Neural progenitor cell (in vitro differentiated cells): Measurements from ENCODE around the gene HIBADH. TPM values are rescaled to one million over a fixed set of nuclear protein-coding genes. Genes with fewer than 3 reads are reported as not detected.

Experiments used
- DNase-seq: peaks from one replicate; pipeline ENCODE4 v3.0.0-alpha.2; 2016; ENCODE audit warnings: low spot score
- H2AFZ ChIP-seq: fragments of 200-600 bp; sonication (generic); replicated peaks from 2 replicates; pipeline ENCODE4 v1.6.1; 2016; ENCODE audit warnings: antibody characterized with exemption
- H3F3A ChIP-seq: fragments of 200-600 bp; sonication (generic); 2 replicates; pipeline ENCODE4 v1.6.1; 2016; ENCODE audit warnings: antibody characterized with exemption, low read depth
- H3K27ac ChIP-seq: fragments of 200-600 bp; sonication (generic); 2 replicates; pipeline ENCODE4 v1.5.1; 2016; ENCODE audit warnings: mild to moderate bottlenecking
- H3K27me3 ChIP-seq: fragments of 200-600 bp; sonication (generic); 2 replicates; pipeline ENCODE4 v1.6.1; 2016; ENCODE audit warnings: mild to moderate bottlenecking, moderate library complexity
- H3K36me3 ChIP-seq: fragments of 200-600 bp; sonication (generic); 2 replicates; pipeline ENCODE4 v1.5.1; 2016
- H3K4me1 ChIP-seq: fragments of 200-600 bp; sonication (generic); 2 replicates; pipeline ENCODE4 v1.6.1; 2016; ENCODE audit warnings: mixed run types
- H3K4me2 ChIP-seq: fragments of 200-600 bp; sonication (generic); 2 replicates; pipeline ENCODE4 v1.6.1; 2016
- H3K4me3 ChIP-seq: fragments of 200-600 bp; sonication (generic); 2 replicates; pipeline ENCODE4 v1.5.1; 2016
- H3K79me2 ChIP-seq: fragments of 200-600 bp; sonication (generic); 2 replicates; pipeline ENCODE4 v1.6.1; 2016; ENCODE audit warnings: low read depth
- H3K9ac ChIP-seq: fragments of 200-600 bp; sonication (generic); 2 replicates; pipeline ENCODE4 v1.6.1; 2016
- H3K9me3 ChIP-seq: fragments of 200-600 bp; sonication (generic); 2 replicates; pipeline ENCODE4 v1.5.1; 2016; ENCODE audit warnings: low read depth
- H4K20me1 ChIP-seq: fragments of 200-600 bp; sonication (generic); 2 replicates; pipeline ENCODE4 v1.6.1; 2016; ENCODE audit warnings: low read depth
- H3K27ac Mint-ChIP-seq: 3 replicates; pipeline ENCODE4 v1.8.0; 2021; ENCODE audit warnings: mixed read lengths
- H3K27me3 Mint-ChIP-seq: 2 replicates; pipeline ENCODE4 v1.8.0; 2022; ENCODE audit warnings: low read depth, mild to moderate bottlenecking, inconsistent platforms, moderate library complexity, mixed read lengths; ENCODE audit not compliant: insufficient read depth
- H3K36me3 Mint-ChIP-seq: 3 replicates; pipeline ENCODE4 v1.8.0; 2021; ENCODE audit warnings: mixed read lengths
- H3K4me1 Mint-ChIP-seq: 3 replicates; pipeline ENCODE4 v1.8.0; 2021; ENCODE audit warnings: mixed read lengths
- H3K4me3 Mint-ChIP-seq: 3 replicates; pipeline ENCODE4 v1.8.0; 2021; ENCODE audit warnings: mild to moderate bottlenecking, moderate library complexity, mixed read lengths
- H3K9me3 Mint-ChIP-seq: 3 replicates; pipeline ENCODE4 v1.8.0; 2020; ENCODE audit warnings: mixed read lengths
- CTCF ChIP-seq: fragments of 200-600 bp; sonication (generic); IDR thresholded peaks from 2 replicates; pipeline ENCODE4 v1.5.1; 2017; ENCODE audit warnings: antibody characterized with exemption, mild to moderate bottlenecking
- EZH2 ChIP-seq: fragments of 200-600 bp; sonication (generic); IDR thresholded peaks from 2 replicates; pipeline ENCODE4 v1.6.1; 2017; ENCODE audit warnings: antibody characterized with exemption, mild to moderate bottlenecking, moderate library complexity
- EZH2phosphoT487 ChIP-seq: fragments of 200-600 bp; sonication (generic); IDR thresholded peaks from 2 replicates; pipeline ENCODE4 v1.6.1; 2017; ENCODE audit warnings: antibody characterized with exemption
- total RNA-seq: library from RNA; depleted of rRNA; stranded (reverse); fragments of >200 nt; gene quantifications from 2 replicates; pipeline ENCODE4 v1.2.3, GENCODE V29; 2015; ENCODE audit warnings: low replicate concordance

The HIBADH gene
- total RNA-seq, 1 donor from 2014 or later = 88.6 TPM

GRCh38 chr7:27615420-27616185, 47.1 kb downstream of the HIBADH start:
- no peak overlapping the region for H3K4me3 ChIP-seq
- H2AFZ ChIP-seq = no peak overlapping the region
- no peak overlapping the region for H3K27ac ChIP-seq
- H3K27me3 ChIP-seq = no peaks in the 10 kb centered on the region
- H4K20me1 ChIP-seq = peaks cover 7% of the 10 kb centered on the region
- H3K4me1 Mint-ChIP-seq = peaks cover 6% of the 10 kb centered on the region
- no peaks in the 10 kb centered on the region for H3F3A ChIP-seq
- H3K4me3 Mint-ChIP-seq = no peak overlapping the region
- no peak overlapping the region for H3K4me2 ChIP-seq
- H3K36me3 ChIP-seq = peaks cover 9% of the 10 kb centered on the region
- no peak for TF ChIP-seq EZH2phosphoT487
- TF ChIP-seq EZH2 = no peak
- TF ChIP-seq CTCF = no peak
- peaks cover 3% of the 10 kb centered on the region for H3K27me3 Mint-ChIP-seq
- H3K27ac Mint-ChIP-seq = no peak overlapping the region
- no peak for DNase-seq
- H3K9me3 Mint-ChIP-seq = peaks cover 20% of the 10 kb centered on the region
- H3K4me1 ChIP-seq = no peaks in the 10 kb centered on the region
- H3K36me3 Mint-ChIP-seq = peaks cover 39% of the 10 kb centered on the region
- no peak overlapping the region for H3K9ac ChIP-seq
- peaks cover 13% of the 10 kb centered on the region for H3K9me3 ChIP-seq
- H3K79me2 ChIP-seq = peaks cover 18% of the 10 kb centered on the region

GRCh38 chr7:27614095-27614494, 48.6 kb downstream of the HIBADH start:
- Mint-ChIP-seq H3K27me3 (peaks cover 3% of the 10 kb centered on the region), H3K9me3 (peaks cover 6% of the 10 kb centered on the region), H3K4me1 (peaks cover 8% of the 10 kb centered on the region), H3K36me3 (peaks cover 30% of the 10 kb centered on the region), H3K27ac (no peak overlapping the region), H3K4me3 (no peak overlapping the region)
- Histone ChIP-seq H3K9me3 (no peaks in the 10 kb centered on the region), H3K4me2 (no peak overlapping the region), H2AFZ (no peak overlapping the region), H3K27me3 (no peaks in the 10 kb centered on the region), H3K4me1 (no peaks in the 10 kb centered on the region), H3K9ac (no peak overlapping the region), H3K36me3 (peaks cover 2% of the 10 kb centered on the region), H3K27ac (no peak overlapping the region), H3K79me2 (peaks cover 3% of the 10 kb centered on the region), H3K4me3 (no peak overlapping the region), H3F3A (no peaks in the 10 kb centered on the region), H4K20me1 (peaks cover 7% of the 10 kb centered on the region)
- TF ChIP-seq CTCF (no peak), EZH2phosphoT487 (no peak), EZH2 (no peak)
- DNase-seq = no peak

- H3K27ac Mint-ChIP-seq = no peak overlapping the region
- no peak for TF ChIP-seq EZH2phosphoT487
- no peak for TF ChIP-seq EZH2
- TF ChIP-seq CTCF = no peak
- no peaks in the 10 kb centered on the region for H3K9me3 Mint-ChIP-seq
- H2AFZ ChIP-seq = no peak overlapping the region
- no peak overlapping the region for H3K27ac ChIP-seq
- H3K4me3 Mint-ChIP-seq = no peak overlapping the region
- peaks cover 11% of the 10 kb centered on the region for H3F3A ChIP-seq
- H3K4me3 ChIP-seq = no peak overlapping the region
- H4K20me1 ChIP-seq = peaks cover 15% of the 10 kb centered on the region
- H3K36me3 Mint-ChIP-seq = peaks cover 13% of the 10 kb centered on the region
- H3K9me3 ChIP-seq = no peaks in the 10 kb centered on the region
- peaks cover 19% of the 10 kb centered on the region for H3K4me1 Mint-ChIP-seq
- no peaks in the 10 kb centered on the region for H3K27me3 Mint-ChIP-seq
- no peak overlapping the region for H3K9ac ChIP-seq
- H3K27me3 ChIP-seq = no peaks in the 10 kb centered on the region
- no peak overlapping the region for H3K4me2 ChIP-seq
- DNase-seq = no peak
- no peaks in the 10 kb centered on the region for H3K36me3 ChIP-seq
- peaks cover 6% of the 10 kb centered on the region for H3K4me1 ChIP-seq
- H3K79me2 ChIP-seq = peaks cover 7% of the 10 kb centered on the region
Observed at GRCh38 chr7:27611059-27611458, 51.6 kb downstream of the HIBADH start.
